ENCODE data around the gene ADGRD2. TPM values are rescaled to one million over a fixed set of nuclear protein-coding genes. Genes with fewer than 3 reads are reported as not detected.

Gene ADGRD2
- total RNA-seq, 2 experiments from 2014 or later: not detected

DNA sequence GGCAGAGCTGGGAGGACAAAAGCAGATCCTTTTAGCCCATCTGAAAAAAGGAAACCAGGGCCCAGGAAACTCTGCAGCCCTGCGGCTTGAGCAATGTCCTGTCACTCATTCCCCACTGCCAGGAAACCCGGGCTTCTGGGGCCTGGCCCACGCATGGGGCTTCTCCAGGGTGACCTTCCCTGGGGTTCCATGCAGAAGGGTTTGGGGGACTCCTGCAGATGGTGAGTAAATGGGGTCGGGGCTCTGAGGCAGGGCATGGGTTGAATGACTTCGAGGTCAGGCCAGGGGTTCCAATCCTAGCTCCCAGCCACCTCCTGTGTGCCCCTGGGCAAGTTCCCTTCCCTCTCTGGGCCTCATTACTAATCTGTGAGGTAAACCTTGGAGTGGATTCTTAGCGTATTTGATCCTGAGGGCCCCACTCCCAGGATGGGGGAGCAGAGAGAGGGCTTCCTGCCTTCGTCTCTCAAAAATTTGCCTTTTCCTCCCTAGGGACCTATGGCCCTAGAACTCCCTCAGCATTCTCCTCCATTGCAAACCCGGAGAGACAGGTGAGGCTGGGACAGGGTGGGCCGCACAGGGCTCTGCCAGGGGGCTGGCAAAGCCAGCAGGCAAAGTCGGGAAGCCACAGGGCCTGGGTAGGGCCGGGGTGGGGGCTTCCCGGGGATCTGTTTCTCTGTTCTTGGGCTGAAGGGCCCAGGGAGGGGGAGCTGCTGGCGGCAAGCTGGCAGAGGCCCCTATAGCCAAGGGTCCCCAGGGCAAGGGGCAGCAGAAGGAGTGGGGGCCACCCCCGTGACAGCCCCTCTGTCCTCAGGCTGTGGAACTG is 25.8 kb downstream of the ADGRD2 start:
- Mint-ChIP-seq H3K4me1 (ENCODE audit: low read depth) (no peaks in the 10 kb centered on the region), H3K36me3 (ENCODE audit: low read depth) (no peaks in the 10 kb centered on the region), H3K27me3 (ENCODE audit: low read depth) (peaks cover 9% of the 10 kb centered on the region), H3K27ac (no peak overlapping the region), H3K9me3 (ENCODE audit: insufficient read depth) (no peaks in the 10 kb centered on the region), H3K4me3 (no peak overlapping the region)
- CTCF ChIA-PET: no interaction called here
- ATAC-seq (no peak), DNase-seq (no peak)
- POLR2A ChIA-PET: no interaction called here

GRCh38 chr9:124477211-124477647 is 27.0 kb downstream of the ADGRD2 start:
- Mint-ChIP-seq H3K27me3 (ENCODE audit: low read depth) (peaks cover 9% of the 10 kb centered on the region), H3K4me1 (ENCODE audit: low read depth) (no peaks in the 10 kb centered on the region), H3K9me3 (ENCODE audit: insufficient read depth) (no peaks in the 10 kb centered on the region), H3K27ac (no peak overlapping the region), H3K36me3 (ENCODE audit: low read depth) (no peaks in the 10 kb centered on the region), H3K4me3 (no peak overlapping the region)
- ChIA-PET CTCF (no interaction called here), POLR2A (no interaction called here)
- DNase-seq (no peak), ATAC-seq (no peak)

GRCh38 chr9:124477648-124478285 is 27.5 kb downstream of the ADGRD2 start:
- H3K4me3 Mint-ChIP-seq: no peak overlapping the region
- H3K4me1 Mint-ChIP-seq (ENCODE audit: low read depth): no peaks in the 10 kb centered on the region
- ChIA-PET POLR2A (no interaction called here), CTCF (no interaction called here)
- no peaks in the 10 kb centered on the region for H3K9me3 Mint-ChIP-seq (ENCODE audit: insufficient read depth)
- no peak overlapping the region for H3K27ac Mint-ChIP-seq
- ATAC-seq (no peak), DNase-seq (no peak)
- H3K27me3 Mint-ChIP-seq (ENCODE audit: low read depth): peaks cover 9% of the 10 kb centered on the region
- H3K36me3 Mint-ChIP-seq (ENCODE audit: low read depth): no peaks in the 10 kb centered on the region

GRCh38 chr9:124478354-124478753 is 28.1 kb downstream of the ADGRD2 start:
- Mint-ChIP-seq H3K4me1 (ENCODE audit: low read depth) (no peaks in the 10 kb centered on the region), H3K27me3 (ENCODE audit: low read depth) (peaks cover 9% of the 10 kb centered on the region), H3K36me3 (ENCODE audit: low read depth) (no peaks in the 10 kb centered on the region), H3K9me3 (ENCODE audit: insufficient read depth) (no peaks in the 10 kb centered on the region), H3K4me3 (no peak overlapping the region), H3K27ac (no peak overlapping the region)
- POLR2A ChIA-PET: no interaction called here
- DNase-seq (no peak), ATAC-seq (no peak)
- CTCF ChIA-PET: no interaction called here

DNA sequence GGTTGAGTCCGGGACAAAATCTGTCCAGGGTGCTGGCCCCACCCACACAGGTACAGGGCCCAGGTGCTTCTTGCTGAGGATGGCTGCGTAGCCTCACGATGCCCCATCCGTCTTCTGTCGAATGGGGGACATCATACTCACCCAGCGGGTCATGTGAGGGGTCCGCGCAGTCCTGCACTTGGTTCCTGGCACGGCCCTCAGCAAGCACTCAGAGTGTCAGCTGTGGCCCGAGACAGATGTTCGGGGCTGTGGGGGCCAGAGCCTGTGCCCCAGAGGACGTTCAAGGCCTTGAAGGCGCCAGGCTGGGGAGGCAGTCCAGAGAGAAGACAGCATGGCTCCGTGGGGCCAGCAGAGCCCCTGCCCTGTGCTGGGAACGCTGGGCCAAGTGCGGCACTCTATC is 29.1 kb downstream of the ADGRD2 start:
- Mint-ChIP-seq H3K4me3 (no peak overlapping the region), H3K4me1 (ENCODE audit: low read depth) (no peaks in the 10 kb centered on the region), H3K36me3 (ENCODE audit: low read depth) (no peaks in the 10 kb centered on the region), H3K27me3 (ENCODE audit: low read depth) (peaks cover 9% of the 10 kb centered on the region), H3K9me3 (ENCODE audit: insufficient read depth) (no peaks in the 10 kb centered on the region), H3K27ac (no peak overlapping the region)
- DNase-seq (no peak), ATAC-seq (no peak)
- ChIA-PET CTCF (no interaction called here), POLR2A (no interaction called here)

GRCh38 chr9:124479947-124480620 is 29.8 kb downstream of the ADGRD2 start:
- peaks cover 9% of the 10 kb centered on the region for H3K27me3 Mint-ChIP-seq (ENCODE audit: low read depth)
- ChIA-PET CTCF (no interaction called here), POLR2A (no interaction called here)
- no peak for ATAC-seq
- H3K4me1 Mint-ChIP-seq (ENCODE audit: low read depth): no peaks in the 10 kb centered on the region
- H3K36me3 Mint-ChIP-seq (ENCODE audit: low read depth): no peaks in the 10 kb centered on the region
- no peak for DNase-seq
- no peak overlapping the region for H3K4me3 Mint-ChIP-seq
- H3K27ac Mint-ChIP-seq: no peak overlapping the region
- H3K9me3 Mint-ChIP-seq (ENCODE audit: insufficient read depth): no peaks in the 10 kb centered on the region

DNA sequence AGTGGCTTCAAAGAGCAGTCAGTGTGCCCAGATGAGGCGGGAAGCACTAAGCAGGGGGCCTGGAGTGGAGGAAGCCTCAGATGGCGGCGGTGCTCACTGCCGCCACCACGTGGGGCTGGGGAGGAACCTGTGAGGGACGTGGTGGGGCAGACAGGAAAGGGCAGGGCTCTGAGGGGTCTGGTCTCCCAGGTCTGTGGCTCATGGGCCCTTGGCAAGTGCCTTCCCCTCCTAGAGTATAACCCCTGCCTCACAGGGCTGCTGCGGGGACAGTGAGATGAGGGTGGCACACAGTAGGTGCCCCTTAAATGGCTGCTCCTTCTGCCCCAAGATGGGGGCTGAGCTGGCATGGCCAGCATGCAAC is 30.4 kb downstream of the ADGRD2 start:
- peak; percentile 26 for DNase-seq
- Mint-ChIP-seq H3K4me3 (no peak overlapping the region), H3K27ac (no peak overlapping the region), H3K27me3 (ENCODE audit: low read depth) (peaks cover 9% of the 10 kb centered on the region), H3K36me3 (ENCODE audit: low read depth) (no peaks in the 10 kb centered on the region), H3K4me1 (ENCODE audit: low read depth) (no peaks in the 10 kb centered on the region), H3K9me3 (ENCODE audit: insufficient read depth) (no peaks in the 10 kb centered on the region)
- POLR2A ChIA-PET: no interaction called here
- CTCF ChIA-PET: no interaction called here
- ATAC-seq: peak; percentile 37

- POLR2A ChIA-PET: no interaction called here
- Mint-ChIP-seq H3K36me3 (ENCODE audit: low read depth) (no peaks in the 10 kb centered on the region), H3K9me3 (ENCODE audit: insufficient read depth) (no peaks in the 10 kb centered on the region), H3K27ac (no peak overlapping the region), H3K4me3 (no peak overlapping the region), H3K4me1 (ENCODE audit: low read depth) (no peaks in the 10 kb centered on the region), H3K27me3 (ENCODE audit: low read depth) (peaks cover 9% of the 10 kb centered on the region)
- ATAC-seq (no peak), DNase-seq (no peak)
- CTCF ChIA-PET: no interaction called here
These were observed 30.9 kb downstream of the ADGRD2 start for GRCh38 chr9:124481115-124481514.

GRCh38 chr9:124482431-124483031 is 32.3 kb downstream of the ADGRD2 start:
- ATAC-seq: no peak
- no peak overlapping the region for H3K27ac Mint-ChIP-seq
- no peaks in the 10 kb centered on the region for H3K4me1 Mint-ChIP-seq (ENCODE audit: low read depth)
- no peak for DNase-seq
- H3K4me3 Mint-ChIP-seq: no peak overlapping the region
- POLR2A ChIA-PET: no interaction called here
- H3K9me3 Mint-ChIP-seq (ENCODE audit: insufficient read depth): no peaks in the 10 kb centered on the region
- no peaks in the 10 kb centered on the region for H3K36me3 Mint-ChIP-seq (ENCODE audit: low read depth)
- CTCF ChIA-PET: no interaction called here
- peaks cover 9% of the 10 kb centered on the region for H3K27me3 Mint-ChIP-seq (ENCODE audit: low read depth)

DNA sequence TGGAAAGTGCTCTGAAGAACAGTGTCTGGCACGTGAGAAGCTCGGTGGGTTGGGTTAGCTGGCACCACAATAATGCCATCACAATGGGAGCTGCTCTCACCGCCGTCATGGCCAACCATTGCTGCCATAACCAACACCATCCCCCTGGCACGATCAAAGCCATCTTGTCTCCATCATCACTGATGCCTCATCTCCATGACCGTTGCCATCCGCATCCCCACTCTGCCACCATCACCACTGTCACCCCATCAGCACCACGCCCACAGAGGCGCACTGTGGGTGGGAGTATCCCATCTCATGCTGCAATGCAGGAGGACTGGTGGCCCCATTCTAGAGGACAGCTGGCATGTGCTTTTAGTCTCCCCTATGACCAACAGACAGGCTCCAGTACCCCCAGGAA is 33.2 kb downstream of the ADGRD2 start:
- POLR2A ChIA-PET: no interaction called here
- DNase-seq: no peak
- no peak for ATAC-seq
- H3K4me1 Mint-ChIP-seq (ENCODE audit: low read depth): no peaks in the 10 kb centered on the region
- CTCF ChIA-PET: no interaction called here
- H3K4me3 Mint-ChIP-seq: no peak overlapping the region
- H3K27me3 Mint-ChIP-seq (ENCODE audit: low read depth): peaks cover 4% of the 10 kb centered on the region
- no peak overlapping the region for H3K27ac Mint-ChIP-seq
- no peaks in the 10 kb centered on the region for H3K9me3 Mint-ChIP-seq (ENCODE audit: insufficient read depth)
- no peaks in the 10 kb centered on the region for H3K36me3 Mint-ChIP-seq (ENCODE audit: low read depth)

- H3K27ac Mint-ChIP-seq: no peak overlapping the region
- H3K4me1 Mint-ChIP-seq (ENCODE audit: low read depth): no peaks in the 10 kb centered on the region
- ATAC-seq (no peak), DNase-seq (no peak)
- CTCF ChIA-PET: interaction anchor here (1.3 kb wide), 1 partner anchor 66 kb away, joined by 4 read pairs; no protein-coding TSS in a partner anchor
- no peaks in the 10 kb centered on the region for H3K27me3 Mint-ChIP-seq (ENCODE audit: low read depth)
- H3K9me3 Mint-ChIP-seq (ENCODE audit: insufficient read depth): no peaks in the 10 kb centered on the region
- no peaks in the 10 kb centered on the region for H3K36me3 Mint-ChIP-seq (ENCODE audit: low read depth)
- POLR2A ChIA-PET: no interaction called here
- H3K4me3 Mint-ChIP-seq: no peak overlapping the region
These were observed 35.0 kb downstream of the ADGRD2 start for GRCh38 chr9:124485201-124485600.

GRCh38 chr9:124485936-124486335 is 35.7 kb downstream of the ADGRD2 start:
- no peaks in the 10 kb centered on the region for H3K4me1 Mint-ChIP-seq (ENCODE audit: low read depth)
- ATAC-seq: no peak
- H3K36me3 Mint-ChIP-seq (ENCODE audit: low read depth): no peaks in the 10 kb centered on the region
- H3K27me3 Mint-ChIP-seq (ENCODE audit: low read depth): no peaks in the 10 kb centered on the region
- no peaks in the 10 kb centered on the region for H3K9me3 Mint-ChIP-seq (ENCODE audit: insufficient read depth)
- no peak for DNase-seq
- CTCF ChIA-PET: interaction anchor here (1.3 kb wide), 1 partner anchor 66 kb away, joined by 4 read pairs; no protein-coding TSS in a partner anchor
- no peak overlapping the region for H3K4me3 Mint-ChIP-seq
- POLR2A ChIA-PET: no interaction called here
- H3K27ac Mint-ChIP-seq: no peak overlapping the region

Data from activated CD8-positive, alpha-beta T cell treated with anti-CD3 and anti-CD28 coated beads, Interleukin-2, amount 10 ng/mL, durations not matched to agents 7 days and 5 days (primary cell).